Astrocyte (in vitro differentiated cells and primary cell): Measurements from ENCODE around the gene ZNF578. TPM values are rescaled to one million over a fixed set of nuclear protein-coding genes. Genes with fewer than 3 reads are reported as not detected.
"Not testable (repeated sequence)": the region's sequence is repeated elsewhere in the genome, so short reads cannot be mapped to it uniquely, and the experiment has no call there.

Experiments used
- DNase-seq: peaks from one replicate; pipeline ENCODE4 v3.0.0-alpha.2; 2010; ENCODE audit warnings: low read depth
- FAIRE-seq: peaks from 2 replicates; lab custom pipeline; 2011; peaks lifted over from hg19 to GRCh38; lab: Jason Lieb, UNC
- H2AFZ ChIP-seq: 2 replicates; pipeline ENCODE4 v1.6.0; 2012; ENCODE audit warnings: low read depth, low read length, inconsistent platforms
- H3K27ac ChIP-seq: 2 replicates; pipeline ENCODE4 v1.5.1; 2011; ENCODE audit warnings: low read depth, low read length, inconsistent platforms
- H3K27me3 ChIP-seq: 2 replicates; pipeline ENCODE4 v1.6.0; 2011; ENCODE audit warnings: low read length, inconsistent platforms; ENCODE audit not compliant: insufficient read depth
- H3K36me3 ChIP-seq: 2 replicates; pipeline ENCODE4 v1.5.1; 2011; ENCODE audit warnings: low read length, inconsistent platforms; ENCODE audit not compliant: insufficient read depth
- H3K4me1 ChIP-seq: 2 replicates; pipeline ENCODE4 v1.5.1; 2011; ENCODE audit warnings: low read length, inconsistent platforms; ENCODE audit not compliant: insufficient read depth
- H3K4me2 ChIP-seq: 2 replicates; pipeline ENCODE4 v1.6.0; 2012; ENCODE audit warnings: low read length, inconsistent platforms
- H3K4me3 ChIP-seq: 2 replicates; pipeline ENCODE4 v1.5.1; 2011; ENCODE audit warnings: low read depth, mild to moderate bottlenecking, low read length, inconsistent platforms; ENCODE audit not compliant: insufficient read depth
- H3K79me2 ChIP-seq: 2 replicates; pipeline ENCODE4 v1.6.0; 2012; ENCODE audit warnings: mild to moderate bottlenecking, low read length, inconsistent platforms; ENCODE audit not compliant: insufficient read depth
- H3K9ac ChIP-seq: 2 replicates; pipeline ENCODE4 v1.6.0; 2012; ENCODE audit warnings: mild to moderate bottlenecking, low read length, inconsistent platforms
- H3K9me3 ChIP-seq: 2 replicates; pipeline ENCODE4 v1.5.1; 2012; ENCODE audit warnings: low read depth, mild to moderate bottlenecking, low read length, inconsistent platforms; ENCODE audit not compliant: insufficient read depth
- H4K20me1 ChIP-seq: 2 replicates; pipeline ENCODE4 v1.6.0; 2012; ENCODE audit warnings: low read length, inconsistent platforms; ENCODE audit not compliant: insufficient read depth
- H3K27ac Mint-ChIP-seq: one replicate; pipeline ENCODE4 v1.8.0; 2021; ENCODE audit warnings: mild to moderate bottlenecking, mixed read lengths; ENCODE audit not compliant: unreplicated experiment
- H3K27me3 Mint-ChIP-seq: one replicate; pipeline ENCODE4 v1.8.0; 2021; ENCODE audit warnings: low read depth, mixed read lengths; ENCODE audit not compliant: unreplicated experiment
- H3K36me3 Mint-ChIP-seq: one replicate; pipeline ENCODE4 v1.8.0; 2021; ENCODE audit warnings: low read depth, mixed read lengths; ENCODE audit not compliant: unreplicated experiment
- H3K4me1 Mint-ChIP-seq: one replicate; pipeline ENCODE4 v1.8.0; 2021; ENCODE audit warnings: low read depth, mixed read lengths; ENCODE audit not compliant: unreplicated experiment
- H3K4me3 Mint-ChIP-seq: one replicate; pipeline ENCODE4 v1.8.0; 2021; ENCODE audit warnings: mild to moderate bottlenecking, moderate library complexity, mixed read lengths; ENCODE audit not compliant: unreplicated experiment
- H3K9me3 Mint-ChIP-seq: one replicate; pipeline ENCODE4 v1.8.0; 2021; ENCODE audit warnings: mild to moderate bottlenecking, mixed read lengths; ENCODE audit not compliant: unreplicated experiment
- CTCF ChIP-seq: IDR thresholded peaks from 2 replicates; pipeline ENCODE4 v1.5.1; 2011; ENCODE audit warnings: low read depth, mild to moderate bottlenecking, inconsistent platforms, low read length, moderate library complexity; ENCODE audit not compliant: insufficient read depth
- EZH2 ChIP-seq: IDR thresholded peaks from 2 replicates; pipeline ENCODE4 v1.6.1; 2012; ENCODE audit warnings: mild to moderate bottlenecking, low read length, inconsistent platforms; ENCODE audit not compliant: insufficient read depth
- total RNA-seq: library from RNA; stranded (reverse); gene quantifications from 2 replicates; pipeline ENCODE4 v1.2.1, GENCODE V29; 2021

The ZNF578 gene
- total RNA-seq, 1 donor from 2014 or later = not detected

GRCh38 chr19:52536448-52536800, 83.1 kb downstream of the ZNF578 start:
- Histone ChIP-seq H3K9ac (peak overlapping the region; percentile 67), H3K4me1 (peaks cover 3% of the 10 kb centered on the region), H3K4me3 (peak overlapping the region; percentile 67), H3K9me3 (no peaks in the 10 kb centered on the region), H3K27ac (no peak overlapping the region), H2AFZ (peak overlapping the region; percentile 76), H3K79me2 (peaks cover 4% of the 10 kb centered on the region), H3K36me3 (no peaks in the 10 kb centered on the region), H4K20me1 (no peaks in the 10 kb centered on the region), H3K27me3 (no peaks in the 10 kb centered on the region), H3K4me2 (peak overlapping the region; percentile 92)
- no peaks in the 10 kb centered on the region for H3K27me3 Mint-ChIP-seq
- FAIRE-seq (no peak), DNase-seq (no peak)
- H3K27ac Mint-ChIP-seq = no peak overlapping the region
- H3K36me3 Mint-ChIP-seq = peaks cover 34% of the 10 kb centered on the region
- H3K4me3 Mint-ChIP-seq = peak overlapping the region; percentile 84
- no peaks in the 10 kb centered on the region for H3K4me1 Mint-ChIP-seq
- H3K9me3 Mint-ChIP-seq = peaks cover 9% of the 10 kb centered on the region
- no peak for TF ChIP-seq CTCF

- H3K4me3 Mint-ChIP-seq, H3K4me1 Mint-ChIP-seq, H3K4me1 ChIP-seq, H3K9me3 ChIP-seq, H3K27me3 Mint-ChIP-seq, H3K27me3 ChIP-seq, H3K27ac Mint-ChIP-seq, H3K27ac ChIP-seq, FAIRE-seq, H3K4me3 ChIP-seq, H2AFZ ChIP-seq, H4K20me1 ChIP-seq, H3K79me2 ChIP-seq, H3K36me3 ChIP-seq, H3K9ac ChIP-seq, H3K4me2 ChIP-seq, DNase-seq: not testable (repeated sequence)
- Mint-ChIP-seq H3K9me3 (peaks cover 23% of the 10 kb centered on the region), H3K36me3 (peaks cover 45% of the 10 kb centered on the region)
Measured at GRCh38 chr19:52538815-52539214, 85.5 kb downstream of the ZNF578 start.

GRCh38 chr19:52541176-52541575, 87.8 kb downstream of the ZNF578 start:
- not testable (repeated sequence) for FAIRE-seq
- peaks cover 53% of the 10 kb centered on the region for H3K36me3 Mint-ChIP-seq

GRCh38 chr19:52541608-52542007, 88.3 kb downstream of the ZNF578 start:
- Histone ChIP-seq H3K27me3 (no peaks in the 10 kb centered on the region), H3K4me3 (no peak overlapping the region), H2AFZ (no peak overlapping the region), H3K9me3 (peaks cover 5% of the 10 kb centered on the region), H3K79me2 (peaks cover 4% of the 10 kb centered on the region), H3K9ac (no peak overlapping the region), H3K4me2 (no peak overlapping the region), H3K27ac (no peak overlapping the region), H3K4me1 (no peaks in the 10 kb centered on the region), H4K20me1 (no peaks in the 10 kb centered on the region), H3K36me3 (peaks cover 2% of the 10 kb centered on the region)
- FAIRE-seq (no peak), DNase-seq (no peak)
- Mint-ChIP-seq H3K4me3 (no peak overlapping the region), H3K27ac (no peak overlapping the region), H3K4me1 (no peaks in the 10 kb centered on the region), H3K27me3 (no peaks in the 10 kb centered on the region), H3K9me3 (peaks cover 24% of the 10 kb centered on the region), H3K36me3 (peaks cover 54% of the 10 kb centered on the region)
- no peak for TF ChIP-seq CTCF
- no peak for TF ChIP-seq EZH2

More at GRCh38 chr19:52541176-52541575, 87.8 kb downstream of the ZNF578 start:
- H3K9me3 Mint-ChIP-seq = peaks cover 22% of the 10 kb centered on the region
- not testable (repeated sequence) for DNase-seq, H3K4me2 ChIP-seq, H3K79me2 ChIP-seq, H3K27ac Mint-ChIP-seq, H4K20me1 ChIP-seq, H3K27me3 ChIP-seq, H3K4me3 ChIP-seq, H2AFZ ChIP-seq, H3K4me1 ChIP-seq, H3K27me3 Mint-ChIP-seq, H3K4me3 Mint-ChIP-seq, H3K4me1 Mint-ChIP-seq, H3K9ac ChIP-seq, H3K9me3 ChIP-seq, H3K27ac ChIP-seq, H3K36me3 ChIP-seq

- H3K4me2 ChIP-seq, H3K27ac ChIP-seq, H3K27me3 ChIP-seq, H2AFZ ChIP-seq, H3K36me3 ChIP-seq, H3K27ac Mint-ChIP-seq, DNase-seq, H3K4me1 Mint-ChIP-seq, H3K27me3 Mint-ChIP-seq, H3K79me2 ChIP-seq, H3K4me3 Mint-ChIP-seq, H4K20me1 ChIP-seq, H3K9me3 ChIP-seq, H3K9ac ChIP-seq, FAIRE-seq, H3K4me3 ChIP-seq, H3K4me1 ChIP-seq: not testable (repeated sequence)
- Mint-ChIP-seq H3K36me3 (peaks cover 54% of the 10 kb centered on the region), H3K9me3 (peaks cover 24% of the 10 kb centered on the region)
Measured at GRCh38 chr19:52542541-52542940, 89.2 kb downstream of the ZNF578 start.
